CD14-positive monocyte (primary cell): Measurements from ENCODE around the gene NTF4. TPM values are rescaled to one million over a fixed set of nuclear protein-coding genes. Genes with fewer than 3 reads are reported as not detected.
"Not testable (repeated sequence)": the region's sequence is repeated elsewhere in the genome, so short reads cannot be mapped to it uniquely, and the experiment has no call there.

Experiments
- DNase-seq, 3 donors: peaks; one replicate each; pipeline ENCODE4 v3.0.0-alpha.2; 2011 to 2022
- H2AFZ ChIP-seq: 2 replicates; pipeline ENCODE4 v1.6.0; 2012; ENCODE audit warnings: mild to moderate bottlenecking, low read depth, low read length, inconsistent platforms; ENCODE audit not compliant: insufficient read depth, poor library complexity, severe bottlenecking
- H3K27ac ChIP-seq, 2 donors: 1 replicate in 1 of 2; 2 replicates in 1 of 2; pipeline ENCODE4 v1.5.1; 2012 to 2013; ENCODE audit warnings: low read length in 2 of 2, control low read depth in 1 of 2, inconsistent platforms in 1 of 2, low read depth in 1 of 2, mild to moderate bottlenecking in 1 of 2
- H3K27me3 ChIP-seq, 2 donors: one replicate each; pipeline versions ENCODE4 v1.6.0 to v1.6.1; 2011 to 2013; ENCODE audit warnings: low read length in 2 of 2; ENCODE audit not compliant: control insufficient read depth in 2 of 2, insufficient read depth in 2 of 2
- H3K36me3 ChIP-seq, 2 donors: replicated peaks in 1 of 2; 1 replicate in 1 of 2; 2 replicates in 1 of 2; pipeline versions ENCODE4 v1.5.1 to v1.6.1; 2012 to 2013; ENCODE audit warnings: low read length in 2 of 2, control low read depth in 1 of 2, inconsistent platforms in 1 of 2, mild to moderate bottlenecking in 1 of 2; ENCODE audit not compliant: insufficient read depth in 2 of 2, control insufficient read depth in 1 of 2
- H3K4me1 ChIP-seq, 2 donors: 1 replicate in 1 of 2; 2 replicates in 1 of 2; pipeline versions ENCODE4 v1.5.1 to v1.6.1; 2012 to 2013; ENCODE audit warnings: low read length in 2 of 2, control low read depth in 1 of 2, inconsistent platforms in 1 of 2, mild to moderate bottlenecking in 1 of 2, moderate library complexity in 1 of 2; ENCODE audit not compliant: insufficient read depth in 2 of 2, control insufficient read depth in 1 of 2
- H3K4me2 ChIP-seq: replicated peaks from 2 replicates; pipeline ENCODE3; 2012; ENCODE audit warnings: low read length, moderate library complexity, mild to moderate bottlenecking; ENCODE audit not compliant: poor library complexity, severe bottlenecking; ENCODE audit errors: extremely low read depth
- H3K4me3 ChIP-seq, 3 experiments: fragments of 200-600 bp in 1 of 3; sonication (generic) in 1 of 3; replicated peaks in 1 of 3; 1 replicate in 2 of 3; 2 replicates in 1 of 3; pipeline ENCODE4 v1.5.1; 2011 to 2013; ENCODE audit warnings: low read length in 3 of 3, mild to moderate bottlenecking in 3 of 3, control low read depth in 2 of 3, low read depth in 2 of 3, inconsistent platforms in 1 of 3, moderate library complexity in 1 of 3
- H3K79me2 ChIP-seq: 2 replicates; pipeline ENCODE4 v1.6.0; 2012; ENCODE audit warnings: mild to moderate bottlenecking, control low read depth, inconsistent platforms, low read length, moderate library complexity; ENCODE audit not compliant: insufficient read depth
- H3K9ac ChIP-seq: 2 replicates; pipeline ENCODE4 v1.6.0; 2017; ENCODE audit warnings: low read length, mild to moderate bottlenecking; ENCODE audit not compliant: insufficient read depth, poor library complexity, severe bottlenecking
- H3K9me3 ChIP-seq, 2 donors: replicated peaks in 1 of 2; 1 replicate in 1 of 2; 2 replicates in 1 of 2; pipeline versions ENCODE4 v1.5.1 to v1.6.1; 2012 to 2013; ENCODE audit warnings: low read length in 2 of 2, control low read depth in 1 of 2; ENCODE audit not compliant: control insufficient read depth in 1 of 2, insufficient read depth in 1 of 2
- H4K20me1 ChIP-seq: 2 replicates; pipeline ENCODE4 v1.6.0; 2012; ENCODE audit warnings: mild to moderate bottlenecking, low read length, control low read depth, moderate library complexity; ENCODE audit not compliant: insufficient read depth
- H3K27ac Mint-ChIP-seq, 7 donors: one replicate each; pipeline ENCODE4 v1.8.0; 2020; ENCODE audit warnings: mild to moderate bottlenecking in 7 of 7, mixed read lengths in 7 of 7, moderate library complexity in 6 of 7, inconsistent platforms in 2 of 7
- H3K27me3 Mint-ChIP-seq, 3 donors: one replicate each; pipeline ENCODE4 v1.8.0; 2021 to 2022; ENCODE audit warnings: low read depth in 3 of 3, mild to moderate bottlenecking in 3 of 3, mixed read lengths in 3 of 3, moderate library complexity in 3 of 3, inconsistent platforms in 1 of 3
- H3K36me3 Mint-ChIP-seq, 2 donors: one replicate each; pipeline ENCODE4 v1.8.0; 2020; ENCODE audit warnings: mixed read lengths in 2 of 2, inconsistent platforms in 1 of 2, mild to moderate bottlenecking in 1 of 2
- H3K4me1 Mint-ChIP-seq: one replicate; pipeline ENCODE4 v1.8.0; 2020; ENCODE audit warnings: mild to moderate bottlenecking, mixed read lengths
- H3K4me3 Mint-ChIP-seq, 2 donors: one replicate each; pipeline ENCODE4 v1.8.0; 2020; ENCODE audit warnings: mild to moderate bottlenecking in 2 of 2, mixed read lengths in 2 of 2, moderate library complexity in 1 of 2
- H3K9me3 Mint-ChIP-seq, 7 donors: one replicate each; pipeline ENCODE4 v1.8.0; 2020 to 2022; ENCODE audit warnings: mixed read lengths in 7 of 7, mild to moderate bottlenecking in 6 of 7, moderate library complexity in 6 of 7, inconsistent platforms in 2 of 7
- WGBS: methylation state at CpG from one replicate; pipeline ENCODE4 v1.1.5; 2013; ENCODE audit warnings: missing lambda C conversion rate; ENCODE audit not compliant: insufficient coverage; 5-methylcytosine and 5-hydroxymethylcytosine counted together
- intact Hi-C, 2 donors: fragments of 100-400 bp; cut with micrococcal nuclease; formaldehyde crosslinking; loops; one replicate each; pipeline versions ENCODE4 v1.15.0 to v1.15.1; 2023
- polyA plus RNA-seq, 3 donors: library from polyadenylated mRNA; depleted of rRNA in 1 of 3; unstranded in 2 of 3; stranded (reverse) in 1 of 3; fragments of 300-500 nt in 2 of 3; fragments of >200 nt in 1 of 3; fragmentation: Illumina TruSeq in 2 of 3; gene quantifications; 1 replicate in 2 of 3; 2 replicates in 1 of 3; pipeline ENCODE4 v1.2.3, GENCODE V29; 2012 to 2021
- TF ChIP-seq, protein P1 (sequence below): fragments of 200-600 bp; IDR thresholded peaks from one replicate; pipeline ENCODE4 v1.8.0; 2022; ENCODE audit warnings: antibody characterized with exemption, mild to moderate bottlenecking

Gene NTF4
- polyA plus RNA-seq, 3 donors = not detected

DNA sequence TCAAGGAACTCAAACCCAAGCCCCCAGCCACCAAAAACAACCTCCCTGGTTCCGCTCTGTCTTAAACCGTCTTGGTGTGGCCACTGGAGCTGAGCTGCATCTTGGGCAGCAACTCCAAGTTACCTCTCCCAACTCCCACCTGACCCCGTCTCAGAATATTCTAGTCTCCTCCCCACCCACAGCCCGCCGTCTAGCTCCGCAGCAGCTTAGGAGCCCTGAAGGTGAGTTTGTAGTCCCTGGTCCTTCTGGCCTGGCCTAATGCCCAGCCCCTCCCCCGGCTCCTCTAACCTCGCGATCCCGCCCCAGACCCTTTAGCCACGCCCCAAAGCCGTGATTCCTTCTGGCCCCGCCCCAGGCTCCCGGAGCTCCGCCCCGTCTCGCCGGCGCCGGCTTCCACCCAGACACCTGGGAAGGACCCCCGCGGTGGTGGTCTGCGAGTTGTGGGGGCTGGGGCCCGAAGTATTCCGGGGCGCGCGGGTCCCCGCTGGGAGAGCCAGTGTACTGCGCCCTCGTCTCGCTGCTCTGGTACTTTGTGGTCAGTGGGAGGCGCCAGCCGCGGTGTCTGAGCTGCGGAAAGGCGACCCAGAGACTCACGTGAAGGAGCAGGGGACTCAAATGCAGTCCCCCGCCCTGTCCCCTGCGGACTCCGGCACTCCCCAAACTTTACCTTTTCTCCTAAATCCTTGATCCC lies 45.2 kb downstream of the NTF4 start:
- Mint-ChIP-seq H3K4me1 (peaks cover 29% of the 10 kb centered on the region), H3K27ac (peak overlapping the region in 2 of 7 donors; percentile 19 to 79), H3K36me3 (peaks cover 24 to 28% of the 10 kb centered on the region in 2 donors), H3K9me3 (peaks cover 0 to 10% (median 5%) of the 10 kb centered on the region in 7 donors), H3K27me3 (peaks cover 36 to 48% (median 48%) of the 10 kb centered on the region in 3 donors), H3K4me3 (peak overlapping the region; percentile 91 to 96)
- Histone ChIP-seq H3K9me3 (no peaks in the 10 kb centered on the region), H3K4me1 (peaks cover 24 to 29% of the 10 kb centered on the region in 2 donors), H4K20me1 (no peaks in the 10 kb centered on the region), H3K27ac (no peak overlapping the region), H3K27me3 (peaks cover 14 to 49% of the 10 kb centered on the region in 2 donors), H3K9ac (no peak overlapping the region), H3K4me2 (peak overlapping the region; percentile 79), H3K79me2 (no peaks in the 10 kb centered on the region), H3K36me3 (peaks cover 17 to 18% of the 10 kb centered on the region in 2 donors), H3K4me3 (peak overlapping the region; percentile 18 to 76 (median 50)), H2AFZ (peak overlapping the region; percentile 78)
- DNase-seq = peak; percentile 29 to 37 (median 34)
- WGBS = 7% methylated on average over 36 of the region's 41 CpGs
- intact Hi-C loops = no loop called here
- TF ChIP-seq, protein P1, sequence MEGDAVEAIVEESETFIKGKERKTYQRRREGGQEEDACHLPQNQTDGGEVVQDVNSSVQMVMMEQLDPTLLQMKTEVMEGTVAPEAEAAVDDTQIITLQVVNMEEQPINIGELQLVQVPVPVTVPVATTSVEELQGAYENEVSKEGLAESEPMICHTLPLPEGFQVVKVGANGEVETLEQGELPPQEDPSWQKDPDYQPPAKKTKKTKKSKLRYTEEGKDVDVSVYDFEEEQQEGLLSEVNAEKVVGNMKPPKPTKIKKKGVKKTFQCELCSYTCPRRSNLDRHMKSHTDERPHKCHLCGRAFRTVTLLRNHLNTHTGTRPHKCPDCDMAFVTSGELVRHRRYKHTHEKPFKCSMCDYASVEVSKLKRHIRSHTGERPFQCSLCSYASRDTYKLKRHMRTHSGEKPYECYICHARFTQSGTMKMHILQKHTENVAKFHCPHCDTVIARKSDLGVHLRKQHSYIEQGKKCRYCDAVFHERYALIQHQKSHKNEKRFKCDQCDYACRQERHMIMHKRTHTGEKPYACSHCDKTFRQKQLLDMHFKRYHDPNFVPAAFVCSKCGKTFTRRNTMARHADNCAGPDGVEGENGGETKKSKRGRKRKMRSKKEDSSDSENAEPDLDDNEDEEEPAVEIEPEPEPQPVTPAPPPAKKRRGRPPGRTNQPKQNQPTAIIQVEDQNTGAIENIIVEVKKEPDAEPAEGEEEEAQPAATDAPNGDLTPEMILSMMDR = no peak

DNA sequence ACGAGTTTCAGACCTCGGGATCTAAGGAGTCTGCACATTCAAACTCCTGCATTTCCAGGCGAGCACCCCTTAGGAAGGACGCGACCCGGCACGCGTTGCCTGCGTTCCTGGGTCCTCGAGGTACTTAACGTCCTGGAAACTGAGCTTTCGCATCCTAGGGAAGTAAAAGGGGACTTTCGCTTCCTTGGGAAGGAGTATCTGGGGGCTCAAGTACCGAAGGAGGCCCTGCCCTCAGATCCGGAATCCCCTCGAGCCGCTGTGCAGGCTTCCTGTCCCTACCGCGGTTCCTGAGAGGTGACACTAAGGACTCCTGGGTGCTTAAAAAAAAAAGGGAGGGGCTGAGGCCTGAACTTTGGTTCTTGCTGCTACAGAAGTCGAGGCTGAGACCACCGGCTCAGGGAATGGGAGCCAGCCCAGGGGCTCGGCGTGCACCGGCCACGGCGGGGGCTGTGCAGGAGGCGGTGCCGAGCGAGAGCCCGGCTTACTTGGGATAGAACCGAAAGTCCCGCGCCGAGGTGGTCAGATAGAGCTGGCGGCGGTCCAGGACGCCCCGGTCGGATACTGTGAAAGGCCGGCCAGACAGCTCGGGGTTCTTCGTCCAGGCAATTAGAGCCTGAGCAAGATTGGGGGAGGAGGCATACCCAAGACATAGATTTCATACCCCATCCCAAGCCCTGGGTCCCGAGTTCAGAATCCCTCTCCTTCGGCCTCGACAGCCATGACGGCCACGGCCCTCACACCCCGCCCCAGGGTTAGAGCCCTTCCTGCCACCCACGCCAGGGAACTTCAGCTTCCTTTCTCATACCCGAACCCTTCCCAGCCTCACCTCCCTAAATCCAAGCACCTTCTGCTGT lies 46.0 kb downstream of the NTF4 start:
- Mint-ChIP-seq H3K4me3 (peak overlapping the region; percentile 91 to 96), H3K4me1 (peaks cover 29% of the 10 kb centered on the region), H3K9me3 (peaks cover 0 to 10% (median 5%) of the 10 kb centered on the region in 7 donors), H3K27me3 (peaks cover 36 to 48% (median 48%) of the 10 kb centered on the region in 3 donors), H3K36me3 (peaks cover 25 to 34% of the 10 kb centered on the region in 2 donors), H3K27ac (peak overlapping the region in 3 of 7 donors; percentile 19 to 79 (median 25))
- H4K20me1 ChIP-seq, DNase-seq, intact Hi-C loops, H3K27ac ChIP-seq, H3K79me2 ChIP-seq, H3K9me3 ChIP-seq: not testable (repeated sequence)
- H3K27me3 ChIP-seq = peaks cover 14 to 49% of the 10 kb centered on the region in 2 donors
- peak overlapping the region; percentile 21 for H3K9ac ChIP-seq
- peak overlapping the region; percentile 79 for H3K4me2 ChIP-seq
- peak overlapping the region; percentile 78 for H2AFZ ChIP-seq
- 3% methylated on average over 38 of the region's 50 CpGs for WGBS
- H3K36me3 ChIP-seq = peaks cover 19 to 24% of the 10 kb centered on the region in 2 donors
- peaks cover 24 to 29% of the 10 kb centered on the region in 2 donors for H3K4me1 ChIP-seq
- peak overlapping the region; percentile 18 to 76 (median 50) for H3K4me3 ChIP-seq
